Caki2 (cell line): Measurements from ENCODE around the gene MED19. TPM values are rescaled to one million over a fixed set of nuclear protein-coding genes. Genes with fewer than 3 reads are reported as not detected.
"Not testable (repeated sequence)": the region's sequence is repeated elsewhere in the genome, so short reads cannot be mapped to it uniquely, and the experiment has no call there.

ENCODE experiments used
- DNase-seq: peaks from one replicate; pipeline ENCODE4 v3.0.0-alpha.2; 2015; ENCODE audit warnings: low read depth
- in situ Hi-C: cut with HindIII; loops from 2 replicates; pipeline ENCODE4 v1.10.0; 2016; ENCODE audit warnings: low sequenced_read_pairs, low pct_unique_long_range_greater_than_20kb, mixed read lengths
- total RNA-seq: library from RNA; depleted of rRNA; stranded (reverse); fragments of >200 nt; shearing (Covaris generic); gene quantifications from 2 replicates; pipeline ENCODE4 v1.2.3, GENCODE V29; 2014; ENCODE audit warnings: low replicate concordance

Gene MED19
- total RNA-seq, 1 experiment from 2014 or later, result 32.0 TPM

- in situ Hi-C loops, result no loop called here
- DNase-seq, result peak; percentile 96
Observed at GRCh38 chr11:57712256-57713150, 488 bp upstream of the MED19 start, which contains the start of gene TMX2. TMX2 (plus strand) TSS chr11:57712593; CDS start chr11:57712619, 26 bp downstream.

DNA sequence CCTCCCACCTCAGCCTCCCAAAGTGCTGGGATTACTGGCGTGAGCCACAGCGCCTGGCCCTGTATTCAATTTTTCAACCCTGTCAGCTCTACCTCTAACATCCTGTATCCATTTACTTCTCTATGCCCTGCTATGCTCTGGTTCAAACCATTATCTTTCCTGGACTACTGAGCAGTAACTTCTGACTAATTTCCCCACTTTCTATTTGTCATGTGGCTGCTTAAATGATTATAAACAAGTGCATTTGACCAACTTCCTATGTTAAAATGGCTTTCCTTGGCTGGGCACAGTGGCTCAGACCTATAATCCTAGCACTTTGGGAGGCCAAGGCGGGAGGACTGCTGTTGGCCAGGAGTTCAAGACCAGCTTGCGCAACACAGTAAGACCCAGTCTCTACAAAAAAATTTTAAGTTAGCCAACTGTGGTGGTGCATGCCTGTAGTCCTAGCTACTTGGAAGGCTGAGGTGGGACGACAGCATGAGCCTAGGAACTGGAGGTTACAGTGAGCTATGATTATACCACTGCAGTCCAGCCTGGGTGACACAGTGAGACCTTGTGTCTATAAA is 2.1 kb downstream of the MED19 start:
- no peak for DNase-seq
- in situ Hi-C loops, result no loop called here

DNA sequence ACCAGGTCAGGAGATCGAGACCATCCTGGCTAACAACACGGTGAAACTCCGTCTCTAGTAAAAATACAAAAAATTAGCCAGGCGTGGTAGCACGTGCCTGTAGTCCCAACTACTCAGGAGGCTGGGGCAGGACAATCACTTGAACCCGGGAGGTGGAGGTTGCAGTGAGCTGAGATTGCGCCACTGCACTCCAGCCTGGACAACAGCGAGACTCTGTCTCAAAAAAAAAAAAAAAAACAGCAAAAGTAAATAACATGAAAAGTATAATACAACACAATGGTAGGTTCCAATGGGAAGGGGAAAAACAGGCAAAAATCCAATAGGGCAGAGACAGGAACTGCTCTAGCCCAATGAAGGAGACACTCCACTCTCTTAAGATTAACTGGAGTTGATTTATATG is 6.6 kb downstream of the MED19 start:
- DNase-seq, in situ Hi-C loops: not testable (repeated sequence)

DNA sequence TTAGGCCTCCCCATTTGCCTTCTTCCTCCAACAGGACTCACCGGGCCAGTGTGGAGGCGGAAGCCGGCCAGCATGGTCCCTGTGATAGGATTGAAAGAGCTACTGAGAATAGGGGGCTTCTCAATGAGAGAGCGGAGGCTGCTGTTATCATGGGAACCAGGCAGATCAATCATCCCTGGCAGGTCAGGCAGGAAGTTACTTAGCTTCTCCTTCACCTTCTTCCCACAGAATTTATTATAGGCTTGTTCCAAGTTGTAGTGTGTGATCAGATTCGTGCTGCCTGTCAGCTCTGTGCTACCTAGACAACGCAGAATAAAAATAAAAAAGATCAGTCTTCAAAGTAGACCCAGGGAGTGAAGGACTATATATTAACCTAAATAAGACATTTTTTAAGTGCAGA is 7.1 kb downstream of the MED19 start:
- DNase-seq, result no peak
- in situ Hi-C loops, result no loop called here

DNA sequence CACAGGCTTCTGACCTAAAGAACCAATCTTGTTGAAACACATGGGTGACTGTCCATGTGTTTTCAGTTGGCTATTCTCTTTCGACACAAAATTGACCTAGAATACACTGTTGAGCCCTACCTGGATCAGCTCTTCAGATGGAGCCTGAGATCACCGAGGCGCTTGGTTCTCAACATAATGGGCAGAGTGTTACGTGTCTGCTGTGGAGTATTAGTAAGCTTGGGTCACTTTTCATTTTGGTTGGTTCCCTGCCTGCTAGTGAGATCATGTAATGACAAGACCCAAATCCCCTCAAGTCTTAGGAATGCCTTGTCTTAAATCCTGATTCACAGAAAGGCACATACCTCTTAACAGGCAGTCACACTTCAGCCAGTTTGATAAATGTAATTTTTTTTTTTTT is 8.7 kb downstream of the MED19 start:
- no peak for DNase-seq

DNA sequence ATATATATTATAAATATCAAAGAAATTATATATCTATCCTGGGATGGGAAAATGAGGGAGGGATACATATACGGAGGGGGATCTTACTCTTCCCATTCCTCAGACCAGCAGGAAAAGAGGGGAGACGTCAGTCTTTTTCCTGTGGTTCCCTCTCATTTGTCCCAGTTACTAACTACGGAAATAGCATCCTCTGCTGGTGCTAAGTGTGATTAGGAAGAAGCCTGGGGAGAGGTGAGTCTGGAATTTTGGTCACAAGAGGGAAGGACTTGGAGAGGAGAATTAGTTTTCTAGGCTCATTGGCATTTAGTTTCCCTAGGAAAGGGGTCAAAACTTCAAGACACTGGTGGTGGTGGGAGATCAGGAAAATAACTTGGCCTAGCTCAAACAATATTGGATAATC is 11.6 kb downstream of the MED19 start:
- no peak for DNase-seq

More for the DNA sequence above, 8.7 kb downstream of the MED19 start:
- in situ Hi-C loops, result no loop called here

DNA sequence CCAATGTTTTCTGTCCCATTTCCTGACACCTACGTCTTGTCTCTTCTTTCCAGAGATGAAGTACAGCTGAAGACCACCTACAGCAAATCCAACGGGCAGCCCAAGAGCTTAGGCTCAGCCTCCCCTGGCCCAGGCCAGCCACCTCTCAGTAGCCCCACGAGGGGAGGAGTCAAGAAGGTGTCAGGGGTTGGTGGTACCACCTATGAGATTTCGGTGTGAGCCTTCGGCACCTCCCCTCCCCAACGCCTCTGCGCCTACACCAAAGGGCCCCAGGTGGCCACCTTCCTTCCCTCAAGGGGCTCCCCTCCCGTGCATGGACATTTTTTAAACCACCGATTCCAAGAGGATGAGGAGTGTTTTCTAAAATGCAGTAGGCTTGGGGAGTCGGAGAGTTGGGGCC is 12.2 kb downstream of the MED19 start:
- DNase-seq, result no peak
- in situ Hi-C loops, result no loop called here

More for the DNA sequence above, 11.6 kb downstream of the MED19 start:
- in situ Hi-C loops, result no loop called here

DNA sequence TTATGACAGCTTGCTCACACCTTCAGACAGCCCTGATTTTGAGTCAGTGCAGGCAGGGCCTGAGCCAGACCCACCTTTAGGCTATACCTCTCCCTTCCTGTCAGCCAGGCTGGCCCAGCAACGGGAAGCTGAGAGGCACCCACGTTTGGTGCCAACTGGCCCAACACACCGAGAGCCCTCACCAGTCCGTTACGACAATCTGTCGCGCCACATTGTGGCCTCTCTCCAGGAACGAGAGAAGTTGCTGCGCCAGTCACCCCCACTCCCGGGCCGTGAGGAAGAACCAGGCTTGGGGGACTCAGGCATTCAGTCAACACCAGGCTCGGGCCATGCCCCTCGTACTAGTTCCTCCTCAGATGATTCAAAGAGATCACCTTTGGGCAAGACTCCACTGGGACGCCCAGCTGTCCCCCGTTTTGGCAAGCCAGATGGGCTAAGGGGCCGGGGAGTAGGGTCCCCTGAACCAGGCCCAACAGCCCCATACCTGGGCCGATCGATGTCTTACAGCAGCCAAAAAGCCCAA is 13.1 kb downstream of the MED19 start:
- no peak for DNase-seq
- in situ Hi-C loops, result no loop called here

DNA sequence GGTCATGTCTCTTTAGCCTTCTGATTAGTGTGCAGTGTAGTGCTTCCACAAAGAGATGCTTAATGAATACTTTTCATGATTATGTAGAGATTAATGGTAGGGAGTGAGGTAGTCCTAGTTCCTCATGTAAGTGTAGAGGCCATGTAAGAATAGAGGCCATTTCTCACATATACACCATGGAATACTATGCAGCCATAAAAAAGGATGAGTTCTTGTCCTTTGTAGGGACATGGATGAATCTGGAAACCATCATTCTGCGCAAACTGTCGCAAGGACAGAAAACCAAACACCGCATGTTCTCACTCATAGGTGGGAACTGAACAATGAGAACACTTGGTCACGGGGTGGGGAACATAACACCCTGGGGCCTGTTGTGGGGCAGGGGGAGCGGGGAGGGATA is 21.5 kb downstream of the MED19 start:
- DNase-seq, in situ Hi-C loops: not testable (repeated sequence)

DNA sequence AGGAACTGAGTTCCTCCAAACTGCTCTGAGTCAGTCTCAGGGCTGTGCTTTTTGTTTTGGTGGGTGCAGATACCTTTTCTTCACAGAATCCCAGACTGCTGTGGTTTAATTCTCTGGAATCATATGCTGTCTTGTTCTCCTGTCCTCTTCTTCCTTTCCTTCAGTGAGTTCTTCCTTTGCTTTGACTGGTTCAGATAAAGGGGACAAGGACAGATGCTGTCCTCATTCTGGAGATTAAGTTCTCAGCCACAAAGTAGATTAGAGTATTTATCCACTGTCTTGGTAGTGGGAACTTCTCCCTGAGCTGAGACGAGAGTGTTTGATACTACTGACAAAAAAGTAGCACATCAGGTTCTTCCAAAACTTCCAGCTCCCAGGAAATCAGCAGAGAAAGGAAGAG is 30.8 kb downstream of the MED19 start:
- no peak for DNase-seq
- in situ Hi-C loops, result no loop called here

DNA sequence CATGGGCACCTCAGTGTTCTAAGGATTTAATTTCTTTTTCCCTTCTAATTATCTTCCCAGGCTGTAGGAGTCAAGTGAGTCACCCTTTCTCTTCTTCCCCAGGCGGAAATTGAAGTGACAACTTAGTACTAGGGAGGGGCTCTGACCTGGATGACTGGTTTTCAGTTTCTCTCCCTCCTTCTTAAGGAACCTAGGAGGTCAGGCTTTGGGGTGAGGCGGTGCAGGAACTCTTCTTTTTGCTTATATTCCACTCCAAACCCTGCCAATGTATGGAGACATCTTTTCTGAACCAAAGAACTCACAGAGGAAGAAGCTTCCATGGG is 31.5 kb downstream of the MED19 start:
- DNase-seq, result peak; percentile 65
- in situ Hi-C loops, result no loop called here

DNA sequence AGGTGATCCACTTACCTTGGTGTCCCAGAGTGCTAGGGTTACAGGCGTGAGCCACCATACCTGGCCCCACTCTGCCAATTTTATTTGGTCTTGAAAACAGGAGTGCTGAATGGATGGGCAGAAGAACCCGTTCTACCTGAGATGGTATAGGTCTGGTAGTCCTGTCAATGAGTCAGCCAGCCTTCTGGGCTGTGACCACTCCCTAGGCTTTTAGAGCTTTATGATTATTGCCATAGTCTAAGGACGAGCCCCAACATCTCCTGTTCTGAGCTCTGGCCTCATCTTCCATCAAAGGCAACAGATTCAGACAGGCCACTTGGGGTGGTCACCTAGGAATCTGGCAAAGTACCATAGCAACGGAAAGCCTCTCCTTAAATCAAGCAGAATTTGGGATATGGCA is 32.6 kb downstream of the MED19 start:
- in situ Hi-C loops, result no loop called here

DNA sequence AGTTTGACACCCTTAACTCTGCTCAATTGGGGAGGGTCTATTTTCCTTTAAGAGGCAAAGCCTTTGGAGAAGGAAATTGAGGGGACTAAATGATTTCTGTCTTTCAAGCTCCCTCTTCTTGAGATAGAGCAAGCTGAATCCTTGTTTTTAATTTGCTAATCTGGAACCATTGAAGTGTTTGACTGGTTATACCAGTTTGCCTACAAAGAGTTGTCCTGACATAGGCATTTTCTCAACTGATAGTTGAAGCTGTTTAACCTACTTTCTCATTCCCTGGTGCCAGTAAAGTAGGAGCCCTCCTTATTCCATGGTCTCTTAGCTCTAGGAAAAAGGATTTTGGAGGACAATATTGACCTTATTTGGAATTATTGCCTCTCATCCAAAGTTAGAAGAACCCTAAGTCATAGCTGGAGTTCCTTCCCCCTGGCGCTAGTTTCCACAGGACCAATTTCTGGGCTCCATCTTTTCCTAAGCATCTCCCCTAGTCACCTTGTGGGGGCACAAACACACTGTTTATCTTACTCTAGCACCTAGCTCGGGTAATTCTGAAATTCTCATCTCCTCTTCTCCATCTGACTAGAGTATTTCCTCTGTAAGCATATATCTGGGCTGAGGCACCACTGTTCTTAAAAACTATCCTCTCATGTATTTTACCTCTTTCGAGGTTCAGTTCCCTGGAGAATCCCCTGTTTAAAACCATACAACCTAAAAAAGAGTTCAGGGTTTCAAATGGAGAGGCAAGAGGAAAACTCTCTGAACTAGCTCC is 36.7 kb downstream of the MED19 start:
- in situ Hi-C loops, result no loop called here
- DNase-seq, result no peak

More for the DNA sequence above, 32.6 kb downstream of the MED19 start:
- no peak for DNase-seq

- in situ Hi-C loops, result no loop called here
- DNase-seq, result peak; percentile 57
Observed at GRCh38 chr11:57674251-57674650, 37.8 kb downstream of the MED19 start.

GRCh38 chr11:57668434-57668782 is 43.6 kb downstream of the MED19 start:
- no peak for DNase-seq
- in situ Hi-C loops, result no loop called here

GRCh38 chr11:57667736-57668433 is 44.1 kb downstream of the MED19 start, which contains the start of gene ZDHHC5:
ZDHHC5 (plus strand) TSS chr11:57668114; CDS start chr11:57673091, 4,977 bp downstream.
- in situ Hi-C loops, result no loop called here
- peak; percentile 98 for DNase-seq

DNA sequence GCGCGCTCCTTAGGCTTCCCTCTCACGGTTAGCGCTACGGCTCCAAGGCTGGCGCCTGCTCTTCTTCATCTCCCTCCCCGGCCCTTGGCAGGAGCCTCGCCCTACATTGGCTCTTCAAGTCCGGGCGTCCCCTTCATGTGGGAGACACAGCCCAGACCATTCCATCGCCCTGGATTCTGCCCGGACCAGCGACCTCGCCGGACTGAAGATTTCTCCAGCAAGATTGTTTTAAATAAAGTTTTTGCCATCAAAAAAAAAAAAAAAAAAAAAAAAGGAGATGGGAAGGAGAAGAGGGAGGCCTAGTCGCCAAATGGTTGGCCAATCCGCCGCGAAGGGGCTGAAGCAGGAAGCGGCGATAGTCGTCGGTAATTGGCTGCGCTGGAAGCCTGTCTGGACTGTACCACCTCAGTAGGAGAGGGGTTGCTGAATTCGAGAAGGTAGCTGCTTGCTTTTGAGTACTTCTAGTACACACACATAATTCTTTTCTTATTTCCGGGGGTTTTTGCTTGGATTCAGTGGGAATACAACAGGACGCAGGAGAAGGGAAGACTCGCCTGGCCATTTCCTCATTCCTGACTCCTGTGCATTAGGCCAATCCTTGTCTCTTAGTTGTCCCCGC is 44.8 kb downstream of the MED19 start:
- DNase-seq, result peak; percentile 96
- in situ Hi-C loops, result no loop called here

GRCh38 chr11:57663975-57664374 is 48.0 kb downstream of the MED19 start:
- no peak for DNase-seq
- in situ Hi-C loops, result no loop called here
